NCI-H82 (cell line): ENCODE results near the gene ARPP21.
"Not testable (repeated sequence)": the region's sequence is repeated elsewhere in the genome, so short reads cannot be mapped to it uniquely, and the experiment has no call there.

Experiments
- DNase-seq: peaks from one replicate; lab custom pipeline; 2025; lab: John Stamatoyannopoulos, UW

The ARPP21 gene

GRCh38 chr3:35639254-35640186, at the start of gene ARPP21:
ARPP21 (plus strand) TSS chr3:35639525; CDS start chr3:35681752, 42,227 bp downstream.
- peak; percentile 38 for DNase-seq

- no peak for DNase-seq
Observed at GRCh38 chr3:35592589-35593295, 46.6 kb upstream of the ARPP21 start.

- no peak for DNase-seq
Observed at GRCh38 chr3:35594739-35595138, 44.6 kb upstream of the ARPP21 start.

GRCh38 chr3:35596335-35596995, 42.9 kb upstream of the ARPP21 start:
- DNase-seq: peak; percentile 19

- no peak for DNase-seq
Observed at GRCh38 chr3:35597490-35597889, 41.8 kb upstream of the ARPP21 start.

GRCh38 chr3:35598804-35599203, 40.5 kb upstream of the ARPP21 start:
- DNase-seq: peak; percentile 59

- DNase-seq: peak; percentile 87
Observed at GRCh38 chr3:35601959-35602358, 37.4 kb upstream of the ARPP21 start.

- peak; percentile 59 for DNase-seq
Observed at GRCh38 chr3:35602395-35602936, 36.9 kb upstream of the ARPP21 start.

- no peak for DNase-seq
Observed at GRCh38 chr3:35616346-35616745, 23.0 kb upstream of the ARPP21 start.

- DNase-seq: no peak
Observed at GRCh38 chr3:35617370-35617769, 22.0 kb upstream of the ARPP21 start.

- DNase-seq: not testable (repeated sequence)
Observed at GRCh38 chr3:35620238-35620637, 19.1 kb upstream of the ARPP21 start.

GRCh38 chr3:35624698-35625097, 14.6 kb upstream of the ARPP21 start:
- no peak for DNase-seq

GRCh38 chr3:35633332-35634124, 5.8 kb upstream of the ARPP21 start:
- no peak for DNase-seq

GRCh38 chr3:35635407-35635806, 3.9 kb upstream of the ARPP21 start:
- DNase-seq: no peak

GRCh38 chr3:35635926-35636683, 3.2 kb upstream of the ARPP21 start:
- no peak for DNase-seq

- no peak for DNase-seq
Observed at GRCh38 chr3:35638251-35638979, 910 bp upstream of the ARPP21 start.

GRCh38 chr3:35638980-35639253, 408 bp upstream of the ARPP21 start:
- DNase-seq: no peak

- no peak for DNase-seq
Observed at GRCh38 chr3:35640190-35641165, 1.2 kb downstream of the ARPP21 start.

GRCh38 chr3:35641331-35641730, 2.0 kb downstream of the ARPP21 start:
- DNase-seq: no peak
